ENCODE data around the gene POU4F1. TPM values are rescaled to one million over a fixed set of nuclear protein-coding genes. Genes with fewer than 3 reads are reported as not detected.

POU4F1 gene
- polyA plus RNA-seq, 1 donor from 2014 or later = not detected

GRCh38 chr13:78569029-78569428 lies 34.3 kb downstream of the POU4F1 start:
- no peaks in the 10 kb centered on the region for H3F3A ChIP-seq (ENCODE audit: insufficient read depth, low read length, poor library complexity, severe bottlenecking)
- H3K36me3 ChIP-seq (ENCODE audit: insufficient read depth, low read length) = no peaks in the 10 kb centered on the region
- no peaks in the 10 kb centered on the region for H4K20me1 ChIP-seq (ENCODE audit: insufficient read depth)
- no peak overlapping the region for H2AFZ ChIP-seq (ENCODE audit: low read depth, low read length)
- H3K27ac ChIP-seq (ENCODE audit: low read length) = no peak overlapping the region
- H3K9me2 ChIP-seq (ENCODE audit: insufficient read depth, low read length) = no peaks in the 10 kb centered on the region
- no peaks in the 10 kb centered on the region for H3K79me2 ChIP-seq (replicated peaks; ENCODE audit: insufficient read depth, low read length)
- no peak overlapping the region for H3K4me2 ChIP-seq (ENCODE audit: low read length)
- H3K4me3 ChIP-seq (ENCODE audit: low read length) = no peak overlapping the region
- H3K27me3 ChIP-seq (ENCODE audit: insufficient read depth, low read depth, low read length) = no peaks in the 10 kb centered on the region
- no peaks in the 10 kb centered on the region for H3K9me3 ChIP-seq (ENCODE audit: low read length)
- H3K9ac ChIP-seq (ENCODE audit: low read length) = no peak overlapping the region
- TF ChIP-seq RAD21 (conservative IDR thresholded peaks at IDR 0.05) (no peak), EZH2 (IDR thresholded peaks at IDR 0.05; ENCODE audit: borderline replicate concordance, insufficient read depth, low read length, poor library complexity, severe bottlenecking) (no peak), SMC3 (conservative IDR thresholded peaks at IDR 0.05; ENCODE audit: poor library complexity) (no peak), TAF1 (IDR thresholded peaks at IDR 0.05; ENCODE audit: low read depth) (no peak), EP300 (conservative IDR thresholded peaks at IDR 0.05; ENCODE audit: poor library complexity, severe bottlenecking) (no peak), CTCF (IDR thresholded peaks at IDR 0.05; ENCODE audit: poor library complexity, severe bottlenecking) (no peak), POLR2AphosphoS5 (IDR thresholded peaks at IDR 0.05) (no peak), MXI1 (conservative IDR thresholded peaks at IDR 0.05; ENCODE audit: poor library complexity, severe bottlenecking) (no peak)
- TF ChIP-seq, protein P1, sequence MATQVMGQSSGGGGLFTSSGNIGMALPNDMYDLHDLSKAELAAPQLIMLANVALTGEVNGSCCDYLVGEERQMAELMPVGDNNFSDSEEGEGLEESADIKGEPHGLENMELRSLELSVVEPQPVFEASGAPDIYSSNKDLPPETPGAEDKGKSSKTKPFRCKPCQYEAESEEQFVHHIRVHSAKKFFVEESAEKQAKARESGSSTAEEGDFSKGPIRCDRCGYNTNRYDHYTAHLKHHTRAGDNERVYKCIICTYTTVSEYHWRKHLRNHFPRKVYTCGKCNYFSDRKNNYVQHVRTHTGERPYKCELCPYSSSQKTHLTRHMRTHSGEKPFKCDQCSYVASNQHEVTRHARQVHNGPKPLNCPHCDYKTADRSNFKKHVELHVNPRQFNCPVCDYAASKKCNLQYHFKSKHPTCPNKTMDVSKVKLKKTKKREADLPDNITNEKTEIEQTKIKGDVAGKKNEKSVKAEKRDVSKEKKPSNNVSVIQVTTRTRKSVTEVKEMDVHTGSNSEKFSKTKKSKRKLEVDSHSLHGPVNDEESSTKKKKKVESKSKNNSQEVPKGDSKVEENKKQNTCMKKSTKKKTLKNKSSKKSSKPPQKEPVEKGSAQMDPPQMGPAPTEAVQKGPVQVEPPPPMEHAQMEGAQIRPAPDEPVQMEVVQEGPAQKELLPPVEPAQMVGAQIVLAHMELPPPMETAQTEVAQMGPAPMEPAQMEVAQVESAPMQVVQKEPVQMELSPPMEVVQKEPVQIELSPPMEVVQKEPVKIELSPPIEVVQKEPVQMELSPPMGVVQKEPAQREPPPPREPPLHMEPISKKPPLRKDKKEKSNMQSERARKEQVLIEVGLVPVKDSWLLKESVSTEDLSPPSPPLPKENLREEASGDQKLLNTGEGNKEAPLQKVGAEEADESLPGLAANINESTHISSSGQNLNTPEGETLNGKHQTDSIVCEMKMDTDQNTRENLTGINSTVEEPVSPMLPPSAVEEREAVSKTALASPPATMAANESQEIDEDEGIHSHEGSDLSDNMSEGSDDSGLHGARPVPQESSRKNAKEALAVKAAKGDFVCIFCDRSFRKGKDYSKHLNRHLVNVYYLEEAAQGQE (IDR thresholded peaks at IDR 0.05; ENCODE audit: borderline replicate concordance) = no peak

GRCh38 chr13:78566631-78567030 lies 36.7 kb downstream of the POU4F1 start:
- no peak overlapping the region for H3K4me3 ChIP-seq (ENCODE audit: low read length)

More at GRCh38 chr13:78566631-78567030, 36.7 kb downstream of the POU4F1 start:
- Histone ChIP-seq H3K27me3 (ENCODE audit: insufficient read depth, low read depth, low read length) (no peaks in the 10 kb centered on the region), H3K27ac (ENCODE audit: low read length) (no peak overlapping the region), H3K79me2 (replicated peaks; ENCODE audit: insufficient read depth, low read length) (no peaks in the 10 kb centered on the region), H4K20me1 (ENCODE audit: insufficient read depth) (no peaks in the 10 kb centered on the region), H3K9me3 (ENCODE audit: low read length) (no peaks in the 10 kb centered on the region), H3K36me3 (ENCODE audit: insufficient read depth, low read length) (no peaks in the 10 kb centered on the region), H3K9me2 (ENCODE audit: insufficient read depth, low read length) (no peaks in the 10 kb centered on the region), H3K4me2 (ENCODE audit: low read length) (no peak overlapping the region), H3K9ac (ENCODE audit: low read length) (no peak overlapping the region), H3F3A (ENCODE audit: insufficient read depth, low read length, poor library complexity, severe bottlenecking) (no peaks in the 10 kb centered on the region), H2AFZ (ENCODE audit: low read depth, low read length) (no peak overlapping the region)
- TF ChIP-seq EZH2 (IDR thresholded peaks at IDR 0.05; ENCODE audit: borderline replicate concordance, insufficient read depth, low read length, poor library complexity, severe bottlenecking) (no peak), EP300 (conservative IDR thresholded peaks at IDR 0.05; ENCODE audit: poor library complexity, severe bottlenecking) (no peak), TAF1 (IDR thresholded peaks at IDR 0.05; ENCODE audit: low read depth) (no peak), MXI1 (conservative IDR thresholded peaks at IDR 0.05; ENCODE audit: poor library complexity, severe bottlenecking) (no peak), CTCF (IDR thresholded peaks at IDR 0.05; ENCODE audit: poor library complexity, severe bottlenecking) (no peak), POLR2AphosphoS5 (IDR thresholded peaks at IDR 0.05) (no peak), RAD21 (conservative IDR thresholded peaks at IDR 0.05) (no peak), SMC3 (conservative IDR thresholded peaks at IDR 0.05; ENCODE audit: poor library complexity) (no peak)
- TF ChIP-seq, protein P1 (IDR thresholded peaks at IDR 0.05; ENCODE audit: borderline replicate concordance) = no peak
